Vagina (tissue), 2 donors: Measurements from ENCODE around the gene KRTAP3-1. TPM values are rescaled to one million over a fixed set of nuclear protein-coding genes. Genes with fewer than 3 reads are reported as not detected.

Experiments used
- DNase-seq, 2 donors: peaks; one replicate each; pipeline ENCODE4 v3.0.0-alpha.2; 2017; ENCODE audit errors: extremely low spot score in 2 of 2
- H3K27ac ChIP-seq: fragments of 200-600 bp; sonication (generic); one replicate; pipeline ENCODE4 v1.5.1; 2019
- H3K27me3 ChIP-seq: fragments of 200-600 bp; sonication (generic); one replicate; pipeline ENCODE4 v1.5.1; 2019
- H3K36me3 ChIP-seq, 2 donors: fragments of 200-600 bp; sonication (generic); one replicate each; pipeline ENCODE4 v1.5.1; 2017 to 2019
- H3K4me1 ChIP-seq: fragments of 200-600 bp; sonication (generic); one replicate; pipeline ENCODE4 v1.5.1; 2019
- H3K4me3 ChIP-seq, 2 donors: fragments of 200-600 bp; sonication (generic); 1 replicate in 1 of 2; 2 replicates in 1 of 2; pipeline ENCODE4 v1.5.1; 2016 to 2019
- H3K9me3 ChIP-seq: fragments of 200-600 bp; sonication (generic); one replicate; pipeline ENCODE4 v1.5.1; 2019
- CTCF ChIP-seq, 3 experiments: fragments of 450-650 bp in 2 of 3; fragments of 200-600 bp in 1 of 3; sonication (generic) in 1 of 3; IDR thresholded peaks; one replicate each; pipeline ENCODE4 v1.5.1; 2017 to 2019; ENCODE audit warnings: antibody characterized with exemption in 3 of 3, mild to moderate bottlenecking in 2 of 3, moderate library complexity in 2 of 3
- POLR2A ChIP-seq, 2 donors: fragments of 450-650 bp; IDR thresholded peaks; one replicate each; pipeline ENCODE4 v1.6.1; 2017; ENCODE audit warnings: antibody characterized with exemption in 2 of 2, mild to moderate bottlenecking in 2 of 2, moderate library complexity in 2 of 2
- POLR2AphosphoS5 ChIP-seq, 2 donors: sonication (generic); formaldehyde crosslinking; IDR thresholded peaks; one replicate each; pipeline ENCODE4 v1.9.0; 2017; ENCODE audit warnings: antibody characterized with exemption in 2 of 2, mild to moderate bottlenecking in 2 of 2, low read depth in 1 of 2; ENCODE audit not compliant: insufficient read depth in 1 of 2
- intact Hi-C: fragments of 100-400 bp; cut with DNase I; formaldehyde crosslinking; loops from one replicate; pipeline ENCODE4 v1.15.1; 2023
- small RNA-seq: library from RNA; depleted of rRNA; stranded (forward); fragments of <200 nt; gene quantifications from one replicate; pipeline ENCODE3, GENCODE V24; 2016
- total RNA-seq: library from RNA; depleted of rRNA; stranded (reverse); fragments of >200 nt; gene quantifications from one replicate; pipeline ENCODE4 v1.2.3, GENCODE V29; 2016

KRTAP3-1 gene
- total RNA-seq, 1 donor from 2014 or later: not detected

GRCh38 chr17:40966848-40967247 is 42.1 kb downstream of the KRTAP3-1 start, which contains the start of gene KRT39:
Gene KRT39 (minus strand): TSS chr17:40966948. CDS start chr17:40966856, 92 bp downstream.
- Histone ChIP-seq H3K9me3 (no peaks in the 10 kb centered on the region), H3K36me3 (no peaks in the 10 kb centered on the region), H3K27me3 (no peaks in the 10 kb centered on the region), H3K4me1 (peaks cover 5% of the 10 kb centered on the region), H3K4me3 (no peak within 1 kb of the TSS), H3K27ac (no peak within 1 kb of the TSS)
- intact Hi-C loops: no loop called here
- DNase-seq: no peak
- TF ChIP-seq POLR2AphosphoS5 (IDR thresholded peaks at IDR 0.05; ENCODE audit: insufficient read depth in 1 of 2, low read depth in 1 of 2) (no peak), CTCF (IDR thresholded peaks at IDR 0.05) (no peak), POLR2A (IDR thresholded peaks at IDR 0.05) (no peak)

GRCh38 chr17:40963838-40964237 is 45.1 kb downstream of the KRTAP3-1 start:
- Histone ChIP-seq H3K27me3 (no peaks in the 10 kb centered on the region), H3K4me1 (peaks cover 26% of the 10 kb centered on the region), H3K36me3 (no peaks in the 10 kb centered on the region), H3K27ac (no peak overlapping the region), H3K4me3 (no peak overlapping the region), H3K9me3 (no peaks in the 10 kb centered on the region)
- intact Hi-C loops: no loop called here
- TF ChIP-seq POLR2AphosphoS5 (IDR thresholded peaks at IDR 0.05; ENCODE audit: insufficient read depth in 1 of 2, low read depth in 1 of 2) (peak in 1 of 2 donors; percentile 52), POLR2A (IDR thresholded peaks at IDR 0.05) (no peak), CTCF (IDR thresholded peaks at IDR 0.05) (peak in 1 of 3 experiments; percentile 28)
- no peak for DNase-seq

- Histone ChIP-seq H3K9me3 (no peaks in the 10 kb centered on the region), H3K27ac (peak overlapping the region; percentile 58), H3K4me1 (peaks cover 41% of the 10 kb centered on the region), H3K36me3 (no peaks in the 10 kb centered on the region), H3K27me3 (no peaks in the 10 kb centered on the region), H3K4me3 (no peak overlapping the region)
- intact Hi-C loops: no loop called here
- TF ChIP-seq POLR2AphosphoS5 (IDR thresholded peaks at IDR 0.05; ENCODE audit: insufficient read depth in 1 of 2, low read depth in 1 of 2): no peak
- DNase-seq: no peak
Observed at GRCh38 chr17:40962059-40962561, 46.8 kb downstream of the KRTAP3-1 start.

GRCh38 chr17:40961591-40961990 is 47.3 kb downstream of the KRTAP3-1 start:
- Histone ChIP-seq H3K4me3 (no peak overlapping the region), H3K27me3 (no peaks in the 10 kb centered on the region), H3K27ac (peak overlapping the region; percentile 58), H3K4me1 (peaks cover 46% of the 10 kb centered on the region), H3K36me3 (no peaks in the 10 kb centered on the region), H3K9me3 (no peaks in the 10 kb centered on the region)
- intact Hi-C loops: no loop called here
- TF ChIP-seq POLR2AphosphoS5 (IDR thresholded peaks at IDR 0.05; ENCODE audit: insufficient read depth in 1 of 2, low read depth in 1 of 2) (peak in 1 of 2 donors; percentile 7), POLR2A (IDR thresholded peaks at IDR 0.05) (no peak), CTCF (IDR thresholded peaks at IDR 0.05) (no peak)
- no peak for DNase-seq

- Histone ChIP-seq H3K27ac (peak overlapping the region; percentile 65), H3K9me3 (no peaks in the 10 kb centered on the region), H3K27me3 (no peaks in the 10 kb centered on the region), H3K4me3 (no peak overlapping the region), H3K36me3 (no peaks in the 10 kb centered on the region), H3K4me1 (peaks cover 53% of the 10 kb centered on the region)
- TF ChIP-seq CTCF (IDR thresholded peaks at IDR 0.05) (no peak), POLR2AphosphoS5 (IDR thresholded peaks at IDR 0.05; ENCODE audit: insufficient read depth in 1 of 2, low read depth in 1 of 2) (no peak), POLR2A (IDR thresholded peaks at IDR 0.05) (no peak)
- DNase-seq: no peak
- intact Hi-C loops: no loop called here
Observed at GRCh38 chr17:40960144-40960543, 48.8 kb downstream of the KRTAP3-1 start.

Small RNA genes within 50 kb of the gene (small RNA-seq; reads per million reads assigned to genes)
- gene KRTAP3-4P: not detected

Other genes with a start within 250 kb of the KRTAP3-1 start
- not detected for gene KRT26, start 236.9 kb downstream of the KRTAP3-1 start, total RNA-seq
- gene KRT27, start 226.6 kb downstream of the KRTAP3-1 start, total RNA-seq: not detected
- gene KRT28, start 209.2 kb downstream of the KRTAP3-1 start, total RNA-seq: not detected
- gene KRT10, start 186.5 kb downstream of the KRTAP3-1 start, total RNA-seq: 919 TPM
- not detected for gene KRT12, start 141.9 kb downstream of the KRTAP3-1 start, total RNA-seq
- gene KRT20, start 123.9 kb downstream of the KRTAP3-1 start, total RNA-seq: not detected
- gene KRT23, start 71.5 kb downstream of the KRTAP3-1 start, total RNA-seq: 0.98 TPM
- gene KRT39, start 42.2 kb downstream of the KRTAP3-1 start, total RNA-seq: not detected
- gene KRT40, start 24.8 kb downstream of the KRTAP3-1 start, total RNA-seq: not detected
- not detected for gene KRTAP3-3, start 15.0 kb downstream of the KRTAP3-1 start, total RNA-seq
- gene KRTAP3-2, start 9.2 kb downstream of the KRTAP3-1 start, total RNA-seq: not detected
- gene KRTAP1-5, start 18.1 kb upstream of the KRTAP3-1 start, total RNA-seq: not detected
- not detected for gene KRTAP1-4, start 21.1 kb upstream of the KRTAP3-1 start, total RNA-seq
- gene KRTAP1-3, start 25.7 kb upstream of the KRTAP3-1 start, total RNA-seq: not detected
- not detected for gene KRTAP1-1, start 32.3 kb upstream of the KRTAP3-1 start, total RNA-seq
- not detected for gene KRTAP2-1, start 38.2 kb upstream of the KRTAP3-1 start, total RNA-seq
- not detected for gene KRTAP2-2, start 46.1 kb upstream of the KRTAP3-1 start, total RNA-seq
- not detected for gene KRTAP2-3, start 51.0 kb upstream of the KRTAP3-1 start, total RNA-seq
- not detected for gene KRTAP2-4, start 56.8 kb upstream of the KRTAP3-1 start, total RNA-seq
- gene KRTAP4-7, start 75.0 kb upstream of the KRTAP3-1 start, total RNA-seq: not detected
- gene KRTAP4-8, start 89.0 kb upstream of the KRTAP3-1 start, total RNA-seq: not detected
- not detected for gene KRTAP4-16, start 93.1 kb upstream of the KRTAP3-1 start, total RNA-seq
- gene KRTAP4-9, start 96.3 kb upstream of the KRTAP3-1 start, total RNA-seq: not detected
- not detected for gene KRTAP4-11, start 109.2 kb upstream of the KRTAP3-1 start, total RNA-seq
- not detected for gene KRTAP4-12, start 115.1 kb upstream of the KRTAP3-1 start, total RNA-seq
- gene KRTAP4-6, start 131.4 kb upstream of the KRTAP3-1 start, total RNA-seq: not detected
- gene KRTAP4-5, start 140.7 kb upstream of the KRTAP3-1 start, total RNA-seq: not detected
- gene KRTAP4-4, start 151.6 kb upstream of the KRTAP3-1 start, total RNA-seq: not detected
- gene KRTAP4-3, start 159.1 kb upstream of the KRTAP3-1 start, total RNA-seq: not detected
- not detected for gene KRTAP4-2, start 169.1 kb upstream of the KRTAP3-1 start, total RNA-seq
- gene KRTAP4-1, start 175.8 kb upstream of the KRTAP3-1 start, total RNA-seq: not detected
- not detected for gene KRTAP9-1, start 180.8 kb upstream of the KRTAP3-1 start, total RNA-seq
- gene KRTAP9-2, start 217.5 kb upstream of the KRTAP3-1 start, total RNA-seq: not detected
- not detected for gene KRTAP9-3, start 223.3 kb upstream of the KRTAP3-1 start, total RNA-seq
- gene KRTAP9-8, start 228.9 kb upstream of the KRTAP3-1 start, total RNA-seq: not detected
- gene KRTAP9-4, start 240.6 kb upstream of the KRTAP3-1 start, total RNA-seq: not detected
- not detected for gene KRTAP9-9, start 246.3 kb upstream of the KRTAP3-1 start, total RNA-seq